Stomach (tissue), 4 donors: ENCODE data around the gene RANBP1.

Experiments
- CTCF ChIP-seq, 7 experiments: fragments of 450-650 bp in 4 of 7; fragments of 200-600 bp in 3 of 7; sonication (generic) in 3 of 7; IDR thresholded peaks; one replicate each; pipeline ENCODE4 v1.5.1; 2016 to 2019; ENCODE audit warnings: antibody characterized with exemption in 7 of 7, control low read depth in 2 of 7, mild to moderate bottlenecking in 1 of 7
- EP300 ChIP-seq: sonication (generic); formaldehyde crosslinking; IDR thresholded peaks from one replicate; pipeline ENCODE4 v1.6.1; 2017; ENCODE audit warnings: antibody characterized with exemption
- POLR2A ChIP-seq, 4 donors: fragments of 450-650 bp; IDR thresholded peaks; one replicate each; pipeline ENCODE4 v1.6.1; 2016; ENCODE audit warnings: antibody characterized with exemption in 4 of 4, control low read depth in 2 of 4, mild to moderate bottlenecking in 1 of 4, moderate library complexity in 1 of 4

- TF ChIP-seq CTCF (IDR thresholded peaks at IDR 0.05) = no peak
- no peak for TF ChIP-seq EP300
- TF ChIP-seq POLR2A (IDR thresholded peaks at IDR 0.05) = no peak
Measured at GRCh38 chr22:20123366-20124082, 7.6 kb downstream of the RANBP1 start.
